GM12873 (cell line): ENCODE measurements around the gene SH2D3A.
A peak's percentile ranks its signal among the peaks of the same experiment; 100 is the strongest.

Source experiments
- TF ChIP-seq, protein P1 (sequence below): IDR thresholded peaks from 2 replicates; pipeline ENCODE4 v1.5.1; 2012; ENCODE audit warnings: low read depth, mild to moderate bottlenecking, moderate library complexity, low read length, control low read depth; ENCODE audit not compliant: insufficient read depth; ENCODE audit errors: missing control alignments

SH2D3A gene

DNA sequence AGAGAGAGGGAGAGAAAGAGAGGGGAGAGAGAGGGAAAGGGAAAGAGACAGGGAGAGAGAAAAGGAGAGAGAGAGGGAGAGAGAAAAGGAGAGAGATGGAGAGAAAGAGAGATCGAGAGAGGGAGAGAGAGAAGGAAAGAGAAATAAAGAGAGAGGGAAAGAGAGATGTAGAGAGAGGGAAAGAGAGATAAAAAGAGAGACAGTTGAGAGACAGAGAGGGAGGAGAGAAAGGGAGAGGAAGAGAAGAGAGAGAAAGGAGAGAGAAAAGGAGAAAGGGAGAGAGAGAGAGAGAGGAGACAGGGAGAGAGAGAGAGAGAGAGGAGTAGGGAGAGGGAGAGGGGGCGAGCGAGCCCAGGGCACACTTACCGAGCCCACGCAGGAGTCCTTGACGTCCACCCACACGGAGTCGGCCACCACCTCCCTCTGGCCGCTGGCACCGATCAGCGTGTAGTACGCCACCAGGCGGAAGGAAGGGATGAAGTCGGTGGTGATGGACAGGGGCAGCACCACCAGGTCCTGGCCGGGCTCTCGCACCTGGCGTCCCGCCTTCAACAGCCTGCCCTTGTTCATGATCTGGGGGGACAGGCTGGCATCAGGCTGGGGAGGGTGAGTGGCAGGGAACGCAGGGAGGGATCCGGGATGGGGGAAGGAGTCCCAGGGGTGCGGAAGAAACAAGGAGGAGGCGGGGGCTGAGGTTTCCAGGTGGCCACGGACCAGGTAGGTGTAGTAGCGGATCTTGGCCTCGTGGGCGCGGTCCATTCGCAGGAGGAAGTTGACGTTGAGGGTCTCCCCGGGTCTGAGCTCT, 56.8 kb downstream of the SH2D3A start:
- TF ChIP-seq, protein P1, sequence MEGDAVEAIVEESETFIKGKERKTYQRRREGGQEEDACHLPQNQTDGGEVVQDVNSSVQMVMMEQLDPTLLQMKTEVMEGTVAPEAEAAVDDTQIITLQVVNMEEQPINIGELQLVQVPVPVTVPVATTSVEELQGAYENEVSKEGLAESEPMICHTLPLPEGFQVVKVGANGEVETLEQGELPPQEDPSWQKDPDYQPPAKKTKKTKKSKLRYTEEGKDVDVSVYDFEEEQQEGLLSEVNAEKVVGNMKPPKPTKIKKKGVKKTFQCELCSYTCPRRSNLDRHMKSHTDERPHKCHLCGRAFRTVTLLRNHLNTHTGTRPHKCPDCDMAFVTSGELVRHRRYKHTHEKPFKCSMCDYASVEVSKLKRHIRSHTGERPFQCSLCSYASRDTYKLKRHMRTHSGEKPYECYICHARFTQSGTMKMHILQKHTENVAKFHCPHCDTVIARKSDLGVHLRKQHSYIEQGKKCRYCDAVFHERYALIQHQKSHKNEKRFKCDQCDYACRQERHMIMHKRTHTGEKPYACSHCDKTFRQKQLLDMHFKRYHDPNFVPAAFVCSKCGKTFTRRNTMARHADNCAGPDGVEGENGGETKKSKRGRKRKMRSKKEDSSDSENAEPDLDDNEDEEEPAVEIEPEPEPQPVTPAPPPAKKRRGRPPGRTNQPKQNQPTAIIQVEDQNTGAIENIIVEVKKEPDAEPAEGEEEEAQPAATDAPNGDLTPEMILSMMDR, result peak; percentile 30

DNA sequence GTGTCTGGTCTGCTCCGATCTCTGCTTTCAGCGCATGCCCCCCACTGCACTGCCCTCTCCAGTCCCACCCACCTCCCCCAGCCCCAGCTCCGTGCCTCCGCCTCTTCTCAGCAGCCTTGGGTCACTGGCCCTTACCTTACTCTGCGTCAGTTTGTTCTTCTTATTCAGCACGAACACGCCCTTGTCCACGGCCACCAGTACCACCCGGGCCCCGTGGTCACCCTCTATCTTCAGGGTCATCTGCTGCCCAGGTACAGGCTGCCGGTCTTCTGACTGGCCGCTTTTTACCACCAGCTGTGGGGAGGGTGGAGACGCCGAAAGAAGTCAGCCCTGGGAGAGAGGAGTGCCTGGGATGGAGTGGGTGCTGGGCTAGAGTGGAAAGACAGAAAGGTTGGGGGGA, 57.7 kb downstream of the SH2D3A start:
- TF ChIP-seq, protein P1, result no peak

DNA sequence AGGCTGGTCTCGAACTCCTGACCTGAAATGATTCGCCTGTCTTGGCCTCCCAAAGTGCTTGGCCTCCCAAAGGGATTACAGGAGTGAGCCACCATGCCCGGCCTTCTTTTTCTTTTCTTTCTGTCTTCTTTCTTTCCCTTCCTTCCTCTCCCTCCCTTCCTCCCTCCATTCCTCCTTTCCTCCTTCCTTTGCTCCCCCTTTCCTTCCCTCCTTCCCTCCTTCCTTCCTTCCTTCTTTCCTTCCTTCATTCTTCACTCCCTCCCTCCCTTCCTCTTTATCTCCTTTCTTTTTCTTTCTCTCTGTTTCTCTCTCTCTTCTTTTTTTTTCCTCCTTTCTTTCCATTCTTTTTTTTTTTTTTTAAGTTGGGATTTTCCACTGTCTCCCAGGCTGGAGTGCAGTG, 58.9 kb downstream of the SH2D3A start:
- TF ChIP-seq, protein P1, result no peak

DNA sequence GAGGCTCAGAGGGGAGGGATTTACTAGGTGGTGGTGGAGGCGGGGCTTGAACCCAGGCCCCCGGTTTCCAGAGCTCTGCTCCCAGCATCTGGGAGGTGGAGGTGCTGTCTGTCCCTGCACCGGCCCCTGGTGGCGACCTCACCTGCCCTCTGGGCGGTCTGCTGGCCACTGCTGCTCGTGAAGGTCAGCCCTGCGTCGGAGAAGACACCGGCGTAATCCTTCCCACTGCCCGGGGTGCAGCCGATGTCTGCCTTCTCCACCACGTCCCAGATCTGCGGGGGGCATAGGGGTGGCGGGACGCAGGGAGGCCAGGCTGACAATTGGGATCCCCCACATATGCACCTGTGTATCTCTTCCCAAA, 59.6 kb downstream of the SH2D3A start:
- TF ChIP-seq, protein P1, result no peak

DNA sequence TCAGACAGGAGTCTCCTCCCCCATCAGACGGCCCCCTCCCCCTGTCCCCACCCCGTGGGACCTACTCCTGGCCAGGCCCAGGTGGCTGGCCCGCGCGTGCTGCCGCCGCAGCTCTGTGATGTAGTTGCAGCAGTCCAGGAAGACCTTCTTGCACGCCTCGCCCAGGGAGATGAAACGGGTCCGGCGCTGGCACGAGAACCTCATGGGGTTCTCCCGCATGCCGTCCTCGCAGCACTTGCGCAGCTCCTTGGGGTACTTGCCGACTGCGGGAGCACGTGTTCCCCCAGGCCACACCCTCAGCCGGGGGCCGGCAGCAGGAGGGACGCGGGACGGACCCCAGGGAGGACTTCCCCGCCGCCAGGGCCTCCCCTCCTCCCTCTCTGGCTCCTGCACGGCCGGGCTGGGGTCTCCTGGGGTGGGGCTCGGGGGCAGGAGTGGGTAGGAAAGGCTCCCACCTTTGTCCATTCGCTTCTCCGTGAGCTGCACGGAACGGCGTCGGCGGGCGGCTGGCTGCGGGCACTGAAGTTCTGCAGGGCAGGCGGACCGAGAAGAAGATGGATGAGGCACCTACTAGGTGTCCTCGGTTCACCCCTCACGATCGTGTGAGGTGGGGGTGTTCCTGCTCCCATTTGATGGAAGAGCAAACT, 60.1 kb downstream of the SH2D3A start:
- TF ChIP-seq, protein P1, result no peak

DNA sequence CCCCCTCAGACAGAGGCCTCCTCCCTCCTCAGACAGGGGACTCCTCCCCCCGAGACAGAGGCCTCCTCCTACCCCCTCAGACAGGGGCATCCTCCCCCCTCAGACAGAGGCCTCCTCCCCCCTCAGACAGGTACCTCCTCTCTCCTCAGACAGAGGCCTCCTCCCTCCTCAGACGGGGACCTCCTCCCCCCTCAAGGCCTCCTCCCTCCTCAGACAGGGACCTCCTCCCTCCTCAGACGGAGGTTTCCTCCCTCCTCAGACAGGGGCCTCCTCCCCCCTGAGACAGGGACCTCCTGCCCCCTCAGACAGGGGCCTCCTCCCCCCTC, 60.6 kb downstream of the SH2D3A start:
- TF ChIP-seq, protein P1, result no peak

GRCh38 chr19:6705931-6706632, 61.2 kb downstream of the SH2D3A start:
- TF ChIP-seq, protein P1, result no peak
